Fibroblast of mammary gland (primary cell): ENCODE data around the gene ABCA1.

Source experiments
- DNase-seq: peaks from one replicate; pipeline ENCODE4 v3.0.0-alpha.2; 2010; ENCODE audit warnings: low read depth
- H3K4me3 ChIP-seq: 2 replicates; pipeline ENCODE4 v1.5.1; 2011; ENCODE audit warnings: low read depth, mild to moderate bottlenecking, low read length, moderate library complexity; ENCODE audit not compliant: control insufficient read depth
- CTCF ChIP-seq: conservative IDR thresholded peaks from 2 replicates; pipeline ENCODE4 v1.5.1; 2011; ENCODE audit warnings: low read depth, low read length, inconsistent platforms; ENCODE audit not compliant: control insufficient read depth, insufficient read depth

Gene ABCA1

GRCh38 chr9:104826079-104826775 is 101.7 kb downstream of the ABCA1 start:
- no peak for DNase-seq

GRCh38 chr9:104820336-104820735 is 107.6 kb downstream of the ABCA1 start:
- TF ChIP-seq CTCF, result no peak
- DNase-seq, result no peak
- H3K4me3 ChIP-seq, result no peak overlapping the region

More at GRCh38 chr9:104826079-104826775, 101.7 kb downstream of the ABCA1 start:
- H3K4me3 ChIP-seq, result no peak overlapping the region
- no peak for TF ChIP-seq CTCF

DNA sequence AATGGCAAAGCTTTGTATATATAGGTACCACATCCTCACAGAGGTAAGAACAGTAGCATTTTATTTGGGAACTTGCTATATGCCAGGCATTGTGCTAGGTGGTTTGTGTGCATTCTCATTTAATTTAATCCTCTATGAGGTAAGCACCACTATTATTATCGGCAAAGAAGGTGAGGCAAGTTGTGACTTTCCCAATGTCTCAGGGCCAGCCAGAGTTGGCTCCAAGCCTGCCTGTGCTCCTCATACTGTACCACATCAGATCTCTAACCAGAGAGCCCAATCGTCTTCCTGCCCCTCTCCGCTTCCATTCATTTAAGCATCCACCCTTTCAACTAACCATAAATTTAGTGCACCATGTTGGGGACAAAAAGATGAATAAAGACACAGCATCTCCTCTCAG is 108.9 kb downstream of the ABCA1 start:
- no peak for TF ChIP-seq CTCF
- no peak overlapping the region for H3K4me3 ChIP-seq

DNA sequence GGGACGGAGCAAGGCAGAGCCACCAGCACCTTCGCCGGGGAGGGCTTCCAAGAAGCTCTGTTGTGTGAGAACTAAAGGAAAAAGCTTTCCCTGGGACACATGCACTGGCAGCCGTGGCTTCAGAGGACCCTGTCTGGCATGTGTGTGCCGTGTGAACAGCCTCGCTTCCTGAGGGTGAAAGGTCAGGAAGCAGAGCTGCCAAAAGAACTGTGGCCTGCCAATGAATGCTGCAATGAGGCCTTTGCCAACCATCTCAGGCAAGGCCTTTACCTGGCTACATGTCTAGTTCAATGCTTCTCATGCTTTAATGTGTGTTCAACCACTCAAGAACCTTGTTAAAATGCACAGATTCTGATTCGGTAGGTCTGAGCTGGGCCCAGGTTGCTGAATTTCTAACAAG is 110.5 kb downstream of the ABCA1 start:
- H3K4me3 ChIP-seq, result no peak overlapping the region
- no peak for DNase-seq
- TF ChIP-seq CTCF, result no peak

More for the DNA sequence above, 108.9 kb downstream of the ABCA1 start:
- DNase-seq, result no peak

DNA sequence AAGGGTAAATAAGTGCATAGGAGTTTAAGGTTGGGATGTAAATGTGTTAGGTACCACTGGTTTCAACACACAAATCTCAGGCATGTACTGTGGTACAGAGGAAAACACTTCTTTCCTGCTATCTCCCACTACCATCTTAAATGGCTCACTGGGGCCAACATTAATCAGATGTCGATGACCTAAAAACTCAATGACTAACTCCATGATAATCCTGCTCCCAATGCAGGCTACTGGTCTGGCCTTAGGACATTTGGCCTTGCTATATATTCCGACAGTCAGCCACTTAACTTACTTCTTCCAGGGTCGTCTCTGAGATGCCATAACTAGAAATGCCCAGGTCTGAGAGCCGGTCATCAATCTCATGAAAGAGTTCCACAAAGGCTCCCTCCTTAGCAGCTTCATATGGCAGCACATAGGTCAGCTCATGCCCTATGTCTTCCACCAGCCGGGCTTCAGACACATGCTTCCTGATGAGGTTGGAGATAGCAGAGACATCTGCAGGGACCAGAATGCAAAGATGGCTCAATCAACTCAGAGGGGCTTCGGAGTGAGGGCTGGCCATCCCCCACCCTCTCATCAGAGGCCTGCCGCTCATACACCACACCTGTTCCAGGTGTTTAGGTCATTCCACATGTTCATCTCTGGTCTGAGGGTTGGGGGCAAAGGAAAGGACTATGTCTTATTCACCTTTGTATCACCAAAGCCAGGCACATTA is 111.9 kb downstream of the ABCA1 start:
- DNase-seq, result no peak
- no peak for TF ChIP-seq CTCF
- no peak overlapping the region for H3K4me3 ChIP-seq

- no peak for TF ChIP-seq CTCF
- peak; percentile 55 for DNase-seq
- no peak overlapping the region for H3K4me3 ChIP-seq
These were observed 117.3 kb downstream of the ABCA1 start for GRCh38 chr9:104810421-104811339.
